HepG2 (cell line): ENCODE results near the gene ZFPM1.

Source experiments
- POLR2AphosphoS5 ChIP-seq: IDR thresholded peaks from 2 replicates; pipeline ENCODE4 v1.6.1; 2012; ENCODE audit warnings: low read depth, low read length
- ZNF713 ChIP-seq: sonication (generic); formaldehyde crosslinking; IDR thresholded peaks from 2 replicates; pipeline ENCODE4 v1.4.0; 2020; ENCODE audit warnings: mild to moderate bottlenecking, missing genetic modification reagents
- TF ChIP-seq, protein P1 (sequence below): sonication (generic); formaldehyde crosslinking; IDR thresholded peaks from 2 replicates; pipeline ENCODE4 v1.5.0; 2020; ENCODE audit warnings: mild to moderate bottlenecking, missing genetic modification reagents, borderline replicate concordance

DNA sequence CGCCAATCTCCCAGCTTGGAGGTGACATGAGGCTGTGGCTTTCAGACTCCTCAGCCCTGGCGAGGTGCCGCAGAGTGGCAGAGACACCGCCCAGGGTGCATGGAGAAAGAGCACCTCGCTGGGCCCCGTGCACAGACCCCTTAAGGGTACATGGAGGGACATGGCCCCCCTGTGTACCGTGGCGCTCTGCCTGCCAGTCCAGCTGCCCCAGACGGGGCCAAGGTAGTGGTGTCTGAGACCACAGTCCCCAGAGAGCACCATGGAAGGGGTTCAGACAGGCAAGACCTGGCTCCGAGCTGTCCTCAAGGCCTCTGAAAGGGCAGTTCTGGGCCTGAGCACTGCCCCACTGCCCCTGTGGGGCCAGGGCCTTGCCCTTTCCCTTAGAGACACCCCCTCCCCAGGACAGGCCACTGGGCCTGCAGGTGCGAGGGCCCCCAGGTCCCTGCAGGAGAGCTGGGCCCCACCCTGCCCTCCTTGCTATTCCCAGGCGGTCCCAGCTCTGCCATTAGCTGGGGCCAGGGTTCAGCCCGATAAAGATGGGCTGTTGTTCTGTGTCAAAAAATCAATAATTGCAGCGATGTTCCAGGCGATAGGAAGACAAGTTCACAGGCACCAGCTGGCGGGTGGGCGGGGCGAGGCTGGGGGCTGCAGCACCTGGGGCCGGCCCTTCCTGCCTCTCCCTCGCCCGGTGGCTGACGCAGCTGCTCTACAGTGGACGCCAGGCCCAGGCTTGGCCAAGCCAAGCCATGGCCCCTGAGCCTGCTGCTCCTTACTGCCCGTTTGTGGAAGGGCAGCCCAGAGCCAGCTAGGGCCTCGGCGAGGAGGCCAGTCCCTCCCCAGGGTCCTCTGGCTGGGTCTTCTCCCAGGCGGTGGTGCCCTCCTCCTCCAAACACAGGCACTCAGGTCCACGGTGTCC, 51.7 kb downstream of the ZFPM1 start:
- TF ChIP-seq, protein P1, sequence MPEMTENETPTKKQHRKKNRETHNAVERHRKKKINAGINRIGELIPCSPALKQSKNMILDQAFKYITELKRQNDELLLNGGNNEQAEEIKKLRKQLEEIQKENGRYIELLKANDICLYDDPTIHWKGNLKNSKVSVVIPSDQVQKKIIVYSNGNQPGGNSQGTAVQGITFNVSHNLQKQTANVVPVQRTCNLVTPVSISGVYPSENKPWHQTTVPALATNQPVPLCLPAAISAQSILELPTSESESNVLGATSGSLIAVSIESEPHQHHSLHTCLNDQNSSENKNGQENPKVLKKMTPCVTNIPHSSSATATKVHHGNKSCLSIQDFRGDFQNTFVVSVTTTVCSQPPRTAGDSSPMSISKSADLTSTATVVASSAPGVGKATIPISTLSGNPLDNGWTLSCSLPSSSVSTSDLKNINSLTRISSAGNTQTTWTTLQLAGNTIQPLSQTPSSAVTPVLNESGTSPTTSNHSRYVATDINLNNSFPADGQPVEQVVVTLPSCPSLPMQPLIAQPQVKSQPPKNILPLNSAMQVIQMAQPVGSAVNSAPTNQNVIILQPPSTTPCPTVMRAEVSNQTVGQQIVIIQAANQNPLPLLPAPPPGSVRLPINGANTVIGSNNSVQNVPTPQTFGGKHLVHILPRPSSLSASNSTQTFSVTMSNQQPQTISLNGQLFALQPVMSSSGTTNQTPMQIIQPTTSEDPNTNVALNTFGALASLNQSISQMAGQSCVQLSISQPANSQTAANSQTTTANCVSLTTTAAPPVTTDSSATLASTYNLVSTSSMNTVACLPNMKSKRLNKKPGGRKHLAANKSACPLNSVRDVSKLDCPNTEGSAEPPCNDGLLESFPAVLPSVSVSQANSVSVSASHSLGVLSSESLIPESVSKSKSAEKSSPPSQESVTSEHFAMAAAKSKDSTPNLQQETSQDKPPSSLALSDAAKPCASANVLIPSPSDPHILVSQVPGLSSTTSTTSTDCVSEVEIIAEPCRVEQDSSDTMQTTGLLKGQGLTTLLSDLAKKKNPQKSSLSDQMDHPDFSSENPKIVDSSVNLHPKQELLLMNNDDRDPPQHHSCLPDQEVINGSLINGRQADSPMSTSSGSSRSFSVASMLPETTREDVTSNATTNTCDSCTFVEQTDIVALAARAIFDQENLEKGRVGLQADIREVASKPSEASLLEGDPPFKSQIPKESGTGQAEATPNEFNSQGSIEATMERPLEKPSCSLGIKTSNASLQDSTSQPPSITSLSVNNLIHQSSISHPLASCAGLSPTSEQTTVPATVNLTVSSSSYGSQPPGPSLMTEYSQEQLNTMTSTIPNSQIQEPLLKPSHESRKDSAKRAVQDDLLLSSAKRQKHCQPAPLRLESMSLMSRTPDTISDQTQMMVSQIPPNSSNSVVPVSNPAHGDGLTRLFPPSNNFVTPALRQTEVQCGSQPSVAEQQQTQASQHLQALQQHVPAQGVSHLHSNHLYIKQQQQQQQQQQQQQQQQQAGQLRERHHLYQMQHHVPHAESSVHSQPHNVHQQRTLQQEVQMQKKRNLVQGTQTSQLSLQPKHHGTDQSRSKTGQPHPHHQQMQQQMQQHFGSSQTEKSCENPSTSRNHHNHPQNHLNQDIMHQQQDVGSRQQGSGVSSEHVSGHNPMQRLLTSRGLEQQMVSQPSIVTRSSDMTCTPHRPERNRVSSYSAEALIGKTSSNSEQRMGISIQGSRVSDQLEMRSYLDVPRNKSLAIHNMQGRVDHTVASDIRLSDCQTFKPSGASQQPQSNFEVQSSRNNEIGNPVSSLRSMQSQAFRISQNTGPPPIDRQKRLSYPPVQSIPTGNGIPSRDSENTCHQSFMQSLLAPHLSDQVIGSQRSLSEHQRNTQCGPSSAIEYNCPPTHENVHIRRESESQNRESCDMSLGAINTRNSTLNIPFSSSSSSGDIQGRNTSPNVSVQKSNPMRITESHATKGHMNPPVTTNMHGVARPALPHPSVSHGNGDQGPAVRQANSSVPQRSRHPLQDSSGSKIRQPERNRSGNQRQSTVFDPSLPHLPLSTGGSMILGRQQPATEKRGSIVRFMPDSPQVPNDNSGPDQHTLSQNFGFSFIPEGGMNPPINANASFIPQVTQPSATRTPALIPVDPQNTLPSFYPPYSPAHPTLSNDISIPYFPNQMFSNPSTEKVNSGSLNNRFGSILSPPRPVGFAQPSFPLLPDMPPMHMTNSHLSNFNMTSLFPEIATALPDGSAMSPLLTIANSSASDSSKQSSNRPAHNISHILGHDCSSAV (CRISPR knock-in tag) = no peak
- TF ChIP-seq ZNF713 (CRISPR knock-in tag) (peak; percentile 18; the same call in 1 of the 2 replicates), POLR2AphosphoS5 (peak; percentile 24; the same call in 1 of the 2 replicates)
